Keratinocyte (primary cell): ENCODE data around the gene CFAP45. TPM values are rescaled to one million over a fixed set of nuclear protein-coding genes. Genes with fewer than 3 reads are reported as not detected.

Experiments used
- DNase-seq: peaks from one replicate; pipeline ENCODE4 v3.0.0-alpha.2; 2011; ENCODE audit warnings: low read depth, missing footprints, low spot score
- FAIRE-seq: peaks from 2 replicates; lab custom pipeline; 2011; peaks lifted over from hg19 to GRCh38; lab: Jason Lieb, UNC
- H2AFZ ChIP-seq: 2 replicates; pipeline ENCODE4 v1.6.0; 2012; ENCODE audit warnings: low read length, control low read depth, inconsistent platforms; ENCODE audit not compliant: control insufficient read depth
- H3K27ac ChIP-seq: 2 replicates; pipeline ENCODE4 v1.5.1; 2011; ENCODE audit warnings: low read length; ENCODE audit not compliant: control insufficient read depth, insufficient read depth
- H3K27me3 ChIP-seq: 3 replicates; pipeline ENCODE4 v1.6.0; 2011; ENCODE audit warnings: low read length; ENCODE audit not compliant: control insufficient read depth, insufficient read depth; ENCODE audit errors: extremely low read depth
- H3K36me3 ChIP-seq, 2 experiments: 2 replicates in 1 of 2; 3 replicates in 1 of 2; pipeline ENCODE4 v1.5.1; 2011; ENCODE audit warnings: low read length in 2 of 2, mild to moderate bottlenecking in 1 of 2; ENCODE audit not compliant: control insufficient read depth in 2 of 2, insufficient read depth in 2 of 2; ENCODE audit errors: extremely low read depth in 1 of 2
- H3K4me1 ChIP-seq: 3 replicates; pipeline ENCODE4 v1.5.1; 2011; ENCODE audit warnings: low read length; ENCODE audit not compliant: control insufficient read depth, insufficient read depth; ENCODE audit errors: extremely low read depth
- H3K4me2 ChIP-seq: 3 replicates; pipeline ENCODE4 v1.6.0; 2011; ENCODE audit warnings: low read depth, low read length; ENCODE audit not compliant: control insufficient read depth, insufficient read depth; ENCODE audit errors: extremely low read depth
- H3K4me3 ChIP-seq, 3 experiments: fragments of 200-600 bp in 1 of 3; sonication (generic) in 1 of 3; 2 replicates in 2 of 3; 3 replicates in 1 of 3; pipeline ENCODE4 v1.5.1; 2011 to 2016; ENCODE audit warnings: low read length in 3 of 3, mild to moderate bottlenecking in 3 of 3, control low read depth in 2 of 3, inconsistent platforms in 1 of 3, low read depth in 1 of 3, mixed read lengths in 1 of 3, mixed run types in 1 of 3, moderate library complexity in 1 of 3; ENCODE audit not compliant: control insufficient read depth in 2 of 3, insufficient read depth in 2 of 3; ENCODE audit errors: extremely low read depth in 1 of 3
- H3K79me2 ChIP-seq: 2 replicates; pipeline ENCODE4 v1.6.0; 2012; ENCODE audit warnings: low read length; ENCODE audit not compliant: control insufficient read depth, insufficient read depth
- H3K9ac ChIP-seq: 3 replicates; pipeline ENCODE4 v1.6.0; 2011; ENCODE audit warnings: low read length; ENCODE audit not compliant: control insufficient read depth, insufficient read depth; ENCODE audit errors: extremely low read depth
- H3K9me1 ChIP-seq: 3 replicates; pipeline ENCODE4 v1.6.0; 2011; ENCODE audit warnings: low read length; ENCODE audit not compliant: control insufficient read depth, insufficient read depth; ENCODE audit errors: extremely low read depth
- H3K9me3 ChIP-seq: 2 replicates; pipeline ENCODE4 v1.5.1; 2012; ENCODE audit warnings: low read depth, low read length; ENCODE audit not compliant: control insufficient read depth
- H4K20me1 ChIP-seq: 3 replicates; pipeline ENCODE4 v1.6.0; 2011; ENCODE audit warnings: low read length; ENCODE audit not compliant: control insufficient read depth, insufficient read depth; ENCODE audit errors: extremely low read depth
- CTCF ChIP-seq, 3 experiments: IDR thresholded peaks in 1 of 3; conservative IDR thresholded peaks in 1 of 3; optimal IDR thresholded peaks in 1 of 3; 2 replicates in 2 of 3; 3 replicates in 1 of 3; pipeline versions ENCODE3 to v1.5.1; 2011; ENCODE audit warnings: low read length in 3 of 3, mild to moderate bottlenecking in 3 of 3, moderate library complexity in 2 of 3, control low read depth in 1 of 3, inconsistent platforms in 1 of 3; ENCODE audit not compliant: insufficient read depth in 2 of 3; ENCODE audit errors: extremely low read depth in 1 of 3
- EZH2 ChIP-seq: IDR thresholded peaks from one replicate; pipeline ENCODE4 v1.6.1; 2012; ENCODE audit warnings: inconsistent platforms, mild to moderate bottlenecking, low read length, moderate library complexity
- dilution Hi-C: fragments of 300-500 bp; cut with MboI; formaldehyde crosslinking; loops from one replicate; pipeline ENCODE4 v1.7.0; 2020; ENCODE audit warnings: low sequenced_read_pairs; ENCODE audit not compliant: extremely low pct_ligation_motif_present
- polyA plus RNA-seq, 5 experiments: library from polyadenylated mRNA; depleted of rRNA in 3 of 5; stranded (reverse) in 3 of 5; stranded (forward) in 1 of 5; unstranded in 1 of 5; fragments of >200 nt; gene quantifications; 1 replicate in 1 of 5; 2 replicates in 3 of 5; 3 replicates in 1 of 5; pipeline versions ENCODE4 v1.2.1 to v1.2.3, GENCODE V29; 2011 to 2012; ENCODE audit warnings: missing spikeins in 2 of 5, low read depth in 1 of 5, low replicate concordance in 1 of 5

Gene CFAP45
- polyA plus RNA-seq, 1 donor (not counting 4 experiments of a cell fraction or from before 2014, with no cell fraction given), result 2.3 TPM

GRCh38 chr1:159838715-159839114, 61.2 kb downstream of the CFAP45 start:
- dilution Hi-C loops, result no loop called here
- no peak overlapping the region for H3K27ac ChIP-seq
- H3K4me3 ChIP-seq, result no peak overlapping the region
- no peaks in the 10 kb centered on the region for H3K27me3 ChIP-seq
- H3K9me1 ChIP-seq, result no peaks in the 10 kb centered on the region
- H3K36me3 ChIP-seq, result no peaks in the 10 kb centered on the region
- H3K4me2 ChIP-seq, result no peak overlapping the region
- H3K4me1 ChIP-seq, result no peaks in the 10 kb centered on the region
- no peaks in the 10 kb centered on the region for H3K79me2 ChIP-seq
- no peak for FAIRE-seq
- no peak for DNase-seq
- no peak overlapping the region for H3K9ac ChIP-seq
- no peak overlapping the region for H2AFZ ChIP-seq
- TF ChIP-seq EZH2, result no peak
- TF ChIP-seq CTCF (optimal IDR thresholded peaks at IDR 0.05 in 1 of 3, IDR thresholded peaks at IDR 0.05 in 1 of 3, conservative IDR thresholded peaks at IDR 0.05 in 1 of 3; ENCODE audit: extremely low read depth in 1 of 3, insufficient read depth in 2 of 3, low read length in 3 of 3), result no peak
- H3K9me3 ChIP-seq, result no peaks in the 10 kb centered on the region
- H4K20me1 ChIP-seq, result no peaks in the 10 kb centered on the region

GRCh38 chr1:159835862-159836525, 64.0 kb downstream of the CFAP45 start:
- no peaks in the 10 kb centered on the region for H3K36me3 ChIP-seq
- DNase-seq (no peak), FAIRE-seq (no peak)
- H3K9me3 ChIP-seq, result no peaks in the 10 kb centered on the region
- H3K79me2 ChIP-seq, result no peaks in the 10 kb centered on the region
- peak in 1 of 3 experiments; percentile 25 for TF ChIP-seq CTCF (optimal IDR thresholded peaks at IDR 0.05 in 1 of 3, IDR thresholded peaks at IDR 0.05 in 1 of 3, conservative IDR thresholded peaks at IDR 0.05 in 1 of 3; ENCODE audit: extremely low read depth in 1 of 3, insufficient read depth in 2 of 3, low read length in 3 of 3)
- TF ChIP-seq EZH2, result no peak
- no peak overlapping the region for H3K9ac ChIP-seq
- H2AFZ ChIP-seq, result no peak overlapping the region
- no peaks in the 10 kb centered on the region for H3K27me3 ChIP-seq
- H3K27ac ChIP-seq, result no peak overlapping the region
- no peaks in the 10 kb centered on the region for H3K9me1 ChIP-seq
- no peaks in the 10 kb centered on the region for H4K20me1 ChIP-seq
- dilution Hi-C loops, result no loop called here
- no peak overlapping the region for H3K4me3 ChIP-seq
- no peak overlapping the region for H3K4me2 ChIP-seq
- no peaks in the 10 kb centered on the region for H3K4me1 ChIP-seq
